ENCODE results near the gene PSME2. TPM values are rescaled to one million over a fixed set of nuclear protein-coding genes. Genes with fewer than 3 reads are reported as not detected.

The PSME2 gene
- total RNA-seq, 2 donors from 2014 or later, result 106 to 112 TPM

- H3K36me3 Mint-ChIP-seq (ENCODE audit: low read depth), result peaks cover 30% of the 10 kb centered on the region
- peaks cover 20% of the 10 kb centered on the region for H3K4me1 Mint-ChIP-seq
These were observed 1.2 kb downstream of the PSME2 start for GRCh38 chr14:24145219-24145618.

GRCh38 chr14:24144451-24144850 lies 2.0 kb downstream of the PSME2 start:
- Histone ChIP-seq H3K27ac (ENCODE audit: low read depth, low read length) (no peak overlapping the region), H3K36me3 (ENCODE audit: control insufficient read depth, insufficient read depth, low read length) (peaks cover 34% of the 10 kb centered on the region), H3K9me3 (ENCODE audit: control insufficient read depth, low read length) (no peaks in the 10 kb centered on the region), H3K4me3 (ENCODE audit: low read length) (no peak overlapping the region), H3K9ac (ENCODE audit: extremely low read depth, low read length, poor library complexity, severe bottlenecking) (no peak overlapping the region), H3K4me1 (ENCODE audit: control insufficient read depth, insufficient read depth, low read length) (peaks cover 6% of the 10 kb centered on the region), H3K27me3 (ENCODE audit: control insufficient read depth, insufficient read depth, low read length, poor library complexity, severe bottlenecking) (no peaks in the 10 kb centered on the region)
- peaks cover 25% of the 10 kb centered on the region for H3K4me1 Mint-ChIP-seq
- H3K4me3 Mint-ChIP-seq, result no peak overlapping the region
- TF ChIP-seq CTCF (conservative IDR thresholded peaks at IDR 0.05), result no peak
- no peaks in the 10 kb centered on the region for H3K27me3 Mint-ChIP-seq (ENCODE audit: insufficient read depth)
- 100% methylated on average over 1 of the region's 1 CpG for WGBS, 2 experiments (ENCODE audit: insufficient coverage in 1 of 2, insufficient read length in 1 of 2)
- no peaks in the 10 kb centered on the region for H3K9me3 Mint-ChIP-seq
- peaks cover 31% of the 10 kb centered on the region for H3K36me3 Mint-ChIP-seq (ENCODE audit: low read depth)
- DNase-seq, result no peak
- no peak overlapping the region for H3K27ac Mint-ChIP-seq

More at GRCh38 chr14:24145219-24145618, 1.2 kb downstream of the PSME2 start:
- H3K4me3 ChIP-seq (ENCODE audit: low read length), result peak overlapping the region; percentile 98
- Mint-ChIP-seq H3K27ac (no peak overlapping the region), H3K27me3 (ENCODE audit: insufficient read depth) (no peaks in the 10 kb centered on the region), H3K9me3 (no peaks in the 10 kb centered on the region), H3K4me3 (peak overlapping the region; percentile 92)
- no peak overlapping the region for H3K27ac ChIP-seq (ENCODE audit: low read depth, low read length)
- H3K36me3 ChIP-seq (ENCODE audit: control insufficient read depth, insufficient read depth, low read length), result peaks cover 38% of the 10 kb centered on the region
- H3K27me3 ChIP-seq (ENCODE audit: control insufficient read depth, insufficient read depth, low read length, poor library complexity, severe bottlenecking), result no peaks in the 10 kb centered on the region
- WGBS, 2 experiments (ENCODE audit: insufficient coverage in 1 of 2, insufficient read length in 1 of 2), result 94% methylated on average over 2 of the region's 2 CpGs; no CpG with 5 or more reads in 1 of the 2 experiments
- DNase-seq, result no peak
- TF ChIP-seq CTCF (conservative IDR thresholded peaks at IDR 0.05), result no peak
- peaks cover 6% of the 10 kb centered on the region for H3K4me1 ChIP-seq (ENCODE audit: control insufficient read depth, insufficient read depth, low read length)
- no peak overlapping the region for H3K9ac ChIP-seq (ENCODE audit: extremely low read depth, low read length, poor library complexity, severe bottlenecking)
- H3K9me3 ChIP-seq (ENCODE audit: control insufficient read depth, low read length), result no peaks in the 10 kb centered on the region

- no peak overlapping the region for H3K27ac ChIP-seq (ENCODE audit: low read depth, low read length)
- H3K27ac Mint-ChIP-seq, result no peak overlapping the region
- peaks cover 35% of the 10 kb centered on the region for H3K36me3 ChIP-seq (ENCODE audit: control insufficient read depth, insufficient read depth, low read length)
These were observed 2.9 kb downstream of the PSME2 start for GRCh38 chr14:24143511-24143910.

More at GRCh38 chr14:24143511-24143910, 2.9 kb downstream of the PSME2 start:
- Mint-ChIP-seq H3K4me1 (peaks cover 25% of the 10 kb centered on the region), H3K36me3 (ENCODE audit: low read depth) (peaks cover 33% of the 10 kb centered on the region), H3K9me3 (no peaks in the 10 kb centered on the region), H3K27me3 (ENCODE audit: insufficient read depth) (no peaks in the 10 kb centered on the region), H3K4me3 (no peak overlapping the region)
- H3K4me3 ChIP-seq (ENCODE audit: low read length), result no peak overlapping the region
- no peak for TF ChIP-seq CTCF (conservative IDR thresholded peaks at IDR 0.05)
- no peaks in the 10 kb centered on the region for H3K27me3 ChIP-seq (ENCODE audit: control insufficient read depth, insufficient read depth, low read length, poor library complexity, severe bottlenecking)
- H3K4me1 ChIP-seq (ENCODE audit: control insufficient read depth, insufficient read depth, low read length), result peaks cover 4% of the 10 kb centered on the region
- H3K9ac ChIP-seq (ENCODE audit: extremely low read depth, low read length, poor library complexity, severe bottlenecking), result no peak overlapping the region
- no peaks in the 10 kb centered on the region for H3K9me3 ChIP-seq (ENCODE audit: control insufficient read depth, low read length)
- WGBS, 2 experiments (ENCODE audit: insufficient coverage in 1 of 2, insufficient read length in 1 of 2), result 95 to 100% methylated on average over 2 of the region's 2 CpGs
- no peak for DNase-seq
